Nephron (organoid): ENCODE measurements around the gene AGBL5.
"Not testable (repeated sequence)": the region's sequence is repeated elsewhere in the genome, so short reads cannot be mapped to it uniquely, and the experiment has no call there.

Experiments
- H3K27ac Mint-ChIP-seq, 3 experiments: 2 replicates each; pipeline ENCODE4 v1.8.0; 2020; ENCODE audit warnings: mixed read lengths in 3 of 3, mild to moderate bottlenecking in 2 of 3, moderate library complexity in 1 of 3
- H3K27me3 Mint-ChIP-seq: 2 replicates; pipeline ENCODE4 v1.8.0; 2021; ENCODE audit warnings: low read depth, mild to moderate bottlenecking, moderate library complexity, mixed read lengths
- H3K36me3 Mint-ChIP-seq: 2 replicates; pipeline ENCODE4 v1.8.0; 2020; ENCODE audit warnings: low read depth, mixed read lengths
- H3K4me1 Mint-ChIP-seq: 2 replicates; pipeline ENCODE4 v1.8.0; 2020; ENCODE audit warnings: mixed read lengths
- H3K4me3 Mint-ChIP-seq, 3 experiments: 2 replicates each; pipeline ENCODE4 v1.8.0; 2020; ENCODE audit warnings: mild to moderate bottlenecking in 3 of 3, mixed read lengths in 3 of 3, moderate library complexity in 2 of 3
- H3K9me3 Mint-ChIP-seq: 2 replicates; pipeline ENCODE4 v1.8.0; 2020; ENCODE audit warnings: mixed read lengths
- TF ChIP-seq, protein P1 (sequence below), 3 experiments: fragments of 200-600 bp; sonication (generic); IDR thresholded peaks; one replicate each; pipeline ENCODE4 v1.5.0; 2021; ENCODE audit warnings: antibody characterized with exemption in 3 of 3; ENCODE audit not compliant: unreplicated experiment in 3 of 3

AGBL5 gene

GRCh38 chr2:27099334-27099955 is 48.0 kb downstream of the AGBL5 start:
- Mint-ChIP-seq H3K9me3 (no peaks in the 10 kb centered on the region), H3K27ac (no peak overlapping the region), H3K4me3 (no peak overlapping the region), H3K27me3 (peaks cover 3% of the 10 kb centered on the region), H3K4me1 (peaks cover 14% of the 10 kb centered on the region), H3K36me3 (no peaks in the 10 kb centered on the region)
- TF ChIP-seq, protein P1, sequence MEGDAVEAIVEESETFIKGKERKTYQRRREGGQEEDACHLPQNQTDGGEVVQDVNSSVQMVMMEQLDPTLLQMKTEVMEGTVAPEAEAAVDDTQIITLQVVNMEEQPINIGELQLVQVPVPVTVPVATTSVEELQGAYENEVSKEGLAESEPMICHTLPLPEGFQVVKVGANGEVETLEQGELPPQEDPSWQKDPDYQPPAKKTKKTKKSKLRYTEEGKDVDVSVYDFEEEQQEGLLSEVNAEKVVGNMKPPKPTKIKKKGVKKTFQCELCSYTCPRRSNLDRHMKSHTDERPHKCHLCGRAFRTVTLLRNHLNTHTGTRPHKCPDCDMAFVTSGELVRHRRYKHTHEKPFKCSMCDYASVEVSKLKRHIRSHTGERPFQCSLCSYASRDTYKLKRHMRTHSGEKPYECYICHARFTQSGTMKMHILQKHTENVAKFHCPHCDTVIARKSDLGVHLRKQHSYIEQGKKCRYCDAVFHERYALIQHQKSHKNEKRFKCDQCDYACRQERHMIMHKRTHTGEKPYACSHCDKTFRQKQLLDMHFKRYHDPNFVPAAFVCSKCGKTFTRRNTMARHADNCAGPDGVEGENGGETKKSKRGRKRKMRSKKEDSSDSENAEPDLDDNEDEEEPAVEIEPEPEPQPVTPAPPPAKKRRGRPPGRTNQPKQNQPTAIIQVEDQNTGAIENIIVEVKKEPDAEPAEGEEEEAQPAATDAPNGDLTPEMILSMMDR (IDR thresholded peaks at IDR 0.05; ENCODE audit: unreplicated experiment in 3 of 3) = no peak

- no peaks in the 10 kb centered on the region for H3K9me3 Mint-ChIP-seq
- no peak overlapping the region for H3K4me3 Mint-ChIP-seq
- H3K36me3 Mint-ChIP-seq = no peaks in the 10 kb centered on the region
- TF ChIP-seq, protein P1 (IDR thresholded peaks at IDR 0.05; ENCODE audit: unreplicated experiment in 3 of 3) = no peak
- H3K4me1 Mint-ChIP-seq = peaks cover 14% of the 10 kb centered on the region
- no peak overlapping the region for H3K27ac Mint-ChIP-seq
- H3K27me3 Mint-ChIP-seq = peaks cover 3% of the 10 kb centered on the region
Measured at GRCh38 chr2:27100036-27100435, 48.6 kb downstream of the AGBL5 start.

DNA sequence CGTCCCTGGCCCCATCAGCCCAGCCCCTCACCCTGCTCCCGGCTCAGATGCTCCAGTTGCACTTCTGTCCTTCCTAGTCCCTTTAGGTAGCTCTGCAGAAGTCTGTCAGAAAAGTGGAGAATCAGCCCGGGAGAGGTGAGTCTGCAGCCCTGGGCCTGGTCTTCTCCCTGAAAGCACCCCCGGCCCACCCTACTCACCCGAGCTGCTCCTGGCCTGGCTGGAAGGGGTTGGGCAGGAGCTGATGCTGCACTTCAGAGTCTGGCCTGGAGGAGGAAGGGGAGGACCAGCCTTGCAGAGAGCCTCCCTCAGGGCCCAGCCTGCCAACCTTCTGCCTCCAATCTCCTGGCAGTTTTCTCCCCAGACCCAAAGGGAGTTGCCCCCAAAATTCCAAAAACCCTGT is 50.9 kb downstream of the AGBL5 start:
- Mint-ChIP-seq H3K27ac (no peak overlapping the region), H3K9me3 (no peaks in the 10 kb centered on the region), H3K4me1 (no peaks in the 10 kb centered on the region), H3K36me3 (no peaks in the 10 kb centered on the region), H3K27me3 (peaks cover 3% of the 10 kb centered on the region), H3K4me3 (no peak overlapping the region)
- TF ChIP-seq, protein P1 (IDR thresholded peaks at IDR 0.05; ENCODE audit: unreplicated experiment in 3 of 3) = no peak

DNA sequence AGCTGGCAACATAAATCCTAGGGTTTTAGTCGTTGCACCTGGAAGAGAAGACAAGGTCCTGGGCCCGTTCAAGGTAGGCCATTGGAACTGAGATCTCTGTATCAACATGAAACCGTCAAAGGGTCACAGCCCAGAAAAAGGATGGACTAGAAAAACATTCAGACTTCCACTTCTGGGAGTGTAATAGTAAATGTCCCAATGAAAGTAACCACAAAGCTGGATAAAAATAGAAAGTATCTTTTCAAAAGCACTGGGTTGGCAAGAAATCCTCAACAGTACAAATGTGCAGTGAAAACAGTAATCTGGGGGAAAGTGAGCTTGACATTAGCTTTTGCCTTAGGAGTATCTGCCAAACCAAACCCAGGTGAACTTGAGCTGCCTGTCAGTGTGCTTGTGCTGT is 54.5 kb downstream of the AGBL5 start:
- no peak overlapping the region for H3K27ac Mint-ChIP-seq
- no peaks in the 10 kb centered on the region for H3K4me1 Mint-ChIP-seq
- H3K9me3 Mint-ChIP-seq = no peaks in the 10 kb centered on the region
- no peak overlapping the region for H3K4me3 Mint-ChIP-seq
- H3K36me3 Mint-ChIP-seq = no peaks in the 10 kb centered on the region
- TF ChIP-seq, protein P1 (IDR thresholded peaks at IDR 0.05; ENCODE audit: unreplicated experiment in 3 of 3) = no peak
- H3K27me3 Mint-ChIP-seq = peaks cover 4% of the 10 kb centered on the region

DNA sequence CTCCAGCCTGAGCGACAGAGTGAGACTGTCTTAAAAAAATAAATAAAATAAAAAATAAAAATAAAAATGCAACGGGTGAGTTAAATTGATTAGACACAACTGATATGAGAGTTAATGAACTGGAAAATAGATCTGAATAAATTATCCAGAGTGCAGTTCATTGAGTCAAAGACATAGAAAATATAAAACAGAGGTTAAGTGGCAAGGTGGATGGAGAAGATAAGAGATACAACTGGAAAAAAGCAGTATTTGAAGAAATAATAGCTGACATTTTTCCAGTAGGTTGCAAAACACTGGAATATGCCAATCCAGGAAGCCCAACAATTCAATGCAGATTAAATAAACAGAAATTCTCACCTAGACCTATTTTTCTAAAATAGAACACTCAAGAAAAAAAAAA is 56.8 kb downstream of the AGBL5 start:
- H3K27me3 Mint-ChIP-seq = peaks cover 10% of the 10 kb centered on the region
- no peak overlapping the region for H3K27ac Mint-ChIP-seq
- TF ChIP-seq, protein P1 (IDR thresholded peaks at IDR 0.05; ENCODE audit: unreplicated experiment in 3 of 3) = no peak
- no peak overlapping the region for H3K4me3 Mint-ChIP-seq
- H3K4me1 Mint-ChIP-seq = no peaks in the 10 kb centered on the region
- H3K36me3 Mint-ChIP-seq = no peaks in the 10 kb centered on the region
- H3K9me3 Mint-ChIP-seq = no peaks in the 10 kb centered on the region

DNA sequence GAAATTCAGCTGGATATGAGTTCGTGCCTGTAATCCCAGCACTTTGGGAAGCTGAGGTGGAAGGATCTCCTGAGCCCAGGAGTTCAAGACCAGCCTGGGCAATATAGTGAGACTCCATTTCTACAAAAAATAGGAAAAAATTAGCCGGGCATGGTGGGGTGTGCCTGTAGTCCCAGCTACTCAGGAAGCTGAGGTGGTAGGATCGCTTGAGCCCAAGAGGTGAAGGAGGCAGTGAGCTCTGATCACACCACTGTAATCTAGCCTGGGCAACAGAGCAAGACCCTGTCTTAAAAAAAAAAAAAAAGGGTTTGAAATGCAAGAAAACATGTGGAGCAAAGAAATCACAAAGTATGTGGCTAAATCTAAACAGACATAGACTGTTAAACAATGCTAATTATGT is 57.6 kb downstream of the AGBL5 start:
- peaks cover 14% of the 10 kb centered on the region for H3K27me3 Mint-ChIP-seq
- TF ChIP-seq, protein P1 (IDR thresholded peaks at IDR 0.05; ENCODE audit: unreplicated experiment in 3 of 3) = no peak
- H3K27ac Mint-ChIP-seq = no peak overlapping the region
- H3K9me3 Mint-ChIP-seq = no peaks in the 10 kb centered on the region
- no peaks in the 10 kb centered on the region for H3K36me3 Mint-ChIP-seq
- H3K4me1 Mint-ChIP-seq = no peaks in the 10 kb centered on the region
- H3K4me3 Mint-ChIP-seq = no peak overlapping the region

DNA sequence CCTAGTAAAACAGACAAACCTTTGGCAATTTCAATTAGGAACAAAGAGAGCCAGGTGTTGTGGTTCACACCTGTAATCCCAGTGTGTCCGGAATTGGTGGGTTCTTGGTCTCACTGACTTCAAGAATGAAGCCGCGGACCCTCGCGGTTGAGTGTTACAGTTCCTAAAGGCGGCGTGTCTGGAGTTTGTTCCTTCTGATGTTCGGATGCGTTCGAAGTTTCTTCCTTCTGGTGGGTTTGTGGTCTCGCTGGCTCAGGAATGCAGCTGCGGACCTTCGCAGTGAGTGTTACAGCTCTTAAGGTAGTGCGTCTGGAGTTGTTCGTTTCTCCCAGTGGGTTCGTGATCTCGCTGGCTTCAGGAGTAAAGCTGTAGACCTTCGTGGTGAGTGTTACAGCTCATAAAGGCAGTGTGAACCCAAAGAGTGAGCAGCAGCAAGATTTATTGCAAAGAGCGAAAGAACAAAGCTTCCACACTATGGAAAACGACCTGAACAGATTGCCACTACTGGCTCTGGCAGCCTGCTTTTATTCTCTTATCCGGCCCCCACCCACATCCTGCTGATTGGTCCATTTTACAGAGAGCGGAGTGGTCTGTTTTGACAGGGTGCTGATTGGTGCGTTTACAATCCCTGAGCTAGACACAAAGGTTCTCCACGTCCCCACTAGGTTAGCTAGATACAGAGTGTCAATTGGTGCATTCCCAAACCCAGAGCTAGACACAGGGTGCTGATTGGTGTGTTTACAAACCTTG is 59.3 kb downstream of the AGBL5 start:
- peaks cover 20% of the 10 kb centered on the region for H3K27me3 Mint-ChIP-seq
- not testable (repeated sequence) for H3K27ac Mint-ChIP-seq, H3K4me1 Mint-ChIP-seq, H3K4me3 Mint-ChIP-seq, H3K9me3 Mint-ChIP-seq, H3K36me3 Mint-ChIP-seq

- H3K4me1 Mint-ChIP-seq, H3K4me3 Mint-ChIP-seq, H3K9me3 Mint-ChIP-seq, H3K27ac Mint-ChIP-seq, H3K36me3 Mint-ChIP-seq: not testable (repeated sequence)
- H3K27me3 Mint-ChIP-seq = peaks cover 25% of the 10 kb centered on the region
Measured at GRCh38 chr2:27111392-27112078, 60.1 kb downstream of the AGBL5 start.
